PC-9 (cell line): ENCODE data around the gene NOS1AP. TPM values are rescaled to one million over a fixed set of nuclear protein-coding genes. Genes with fewer than 3 reads are reported as not detected.

Source experiments
- BruUV-seq: library from RNA; stranded (reverse); fragments of 400-500 nt; replicated peaks from 2 replicates; lab custom pipeline; 2021; lab: Mats Ljungman, UMichigan
- CTCF ChIA-PET: fragments of 300-600 bp; sonication (Branson Sonifier 250); formaldehyde crosslinking; loops from one replicate; lab custom pipeline; 2022; ENCODE audit warnings: antibody characterized with exemption; lab: Charles Lee
- POLR2A ChIA-PET: fragments of 300-600 bp; sonication (Branson Sonifier 250); formaldehyde crosslinking; loops from one replicate; lab custom pipeline; 2022; ENCODE audit warnings: antibody characterized with exemption; ENCODE audit not compliant: unreplicated experiment; lab: Charles Lee
- DNase-seq, 2 experiments: peaks; one replicate each; pipeline versions ENCODE4 v3.0.0 to v3.0.0-alpha.2; 2015 to 2022; ENCODE audit warnings: mixed read lengths in 1 of 2
- H2AFZ ChIP-seq: fragments of 200-600 bp; sonication (generic); 2 replicates; pipeline ENCODE4 v1.8.1; 2017; ENCODE audit warnings: antibody characterized with exemption
- H3F3A ChIP-seq: fragments of 200-600 bp; sonication (generic); 2 replicates; pipeline ENCODE4 v1.8.1; 2017; ENCODE audit warnings: antibody characterized with exemption, mild to moderate bottlenecking, low read depth; ENCODE audit not compliant: insufficient read depth
- H3K27ac ChIP-seq: fragments of 200-600 bp; sonication (generic); 2 replicates; pipeline ENCODE4 v1.6.1; 2016; ENCODE audit warnings: mixed run types
- H3K27me3 ChIP-seq: fragments of 200-600 bp; sonication (generic); 2 replicates; pipeline ENCODE4 v1.6.1; 2016; ENCODE audit warnings: low read depth, mixed run types; ENCODE audit not compliant: insufficient read depth
- H3K36me3 ChIP-seq: fragments of 200-600 bp; sonication (generic); 2 replicates; pipeline ENCODE4 v1.6.1; 2016; ENCODE audit warnings: low read depth, mixed run types
- H3K4me1 ChIP-seq: fragments of 200-600 bp; sonication (generic); replicated peaks from 2 replicates; pipeline ENCODE4 v1.6.1; 2016; ENCODE audit warnings: mixed run types; ENCODE audit not compliant: insufficient read depth
- H3K4me2 ChIP-seq: fragments of 200-600 bp; sonication (generic); 2 replicates; pipeline ENCODE4 v1.6.1; 2017; ENCODE audit warnings: mixed run types
- H3K4me3 ChIP-seq: fragments of 200-600 bp; sonication (generic); 2 replicates; pipeline ENCODE4 v1.6.1; 2016; ENCODE audit warnings: mixed run types
- H3K79me2 ChIP-seq: fragments of 200-600 bp; sonication (generic); 2 replicates; pipeline ENCODE4 v1.6.1; 2017; ENCODE audit warnings: low read depth, mixed run types
- H3K9me2 ChIP-seq: fragments of 200-600 bp; sonication (generic); 2 replicates; pipeline ENCODE4 v1.8.1; 2017; ENCODE audit warnings: mild to moderate bottlenecking; ENCODE audit not compliant: insufficient read depth
- H3K9me3 ChIP-seq: fragments of 200-600 bp; sonication (generic); 2 replicates; pipeline ENCODE4 v1.8.1; 2016; ENCODE audit warnings: low read depth; ENCODE audit not compliant: insufficient read depth
- H4K20me1 ChIP-seq: fragments of 200-600 bp; sonication (generic); 2 replicates; pipeline ENCODE4 v1.8.1; 2017; ENCODE audit not compliant: insufficient read depth
- CTCF ChIP-seq: fragments of 200-600 bp; sonication (generic); conservative IDR thresholded peaks from 2 replicates; pipeline ENCODE4 v1.6.1; 2017; ENCODE audit warnings: mixed run types, antibody characterized with exemption, mild to moderate bottlenecking, moderate library complexity
- EZH2 ChIP-seq: fragments of 200-600 bp; sonication (generic); IDR thresholded peaks from 2 replicates; pipeline ENCODE4 v1.8.0; 2017; ENCODE audit warnings: antibody characterized with exemption, low read depth
- intact Hi-C: fragments of 100-400 bp; cut with micrococcal nuclease; formaldehyde crosslinking; loops from one replicate; pipeline ENCODE4 v1.10.0; 2022; ENCODE audit not compliant: unreplicated experiment
- total RNA-seq: library from RNA; stranded (reverse); gene quantifications from 2 replicates; pipeline ENCODE4 v1.2.3, GENCODE V29; 2021

The NOS1AP gene
- total RNA-seq, 1 experiment from 2014 or later: 9.9 TPM

- H3K4me3 ChIP-seq: no peak overlapping the region
- ChIA-PET POLR2A (no interaction called here), CTCF (no interaction called here)
- H3K4me1 ChIP-seq: no peaks in the 10 kb centered on the region
- no peak for DNase-seq
- no peaks in the 10 kb centered on the region for H3K27me3 ChIP-seq
- no peaks in the 10 kb centered on the region for H3K9me2 ChIP-seq
- H3K4me2 ChIP-seq: no peak overlapping the region
- H3K9me3 ChIP-seq: no peaks in the 10 kb centered on the region
- intact Hi-C loops: no loop called here
- no peaks in the 10 kb centered on the region for H3F3A ChIP-seq
- no peaks in the 10 kb centered on the region for H3K79me2 ChIP-seq
- TF ChIP-seq CTCF (no peak), EZH2 (no peak)
- H4K20me1 ChIP-seq: no peaks in the 10 kb centered on the region
- peaks cover 11% of the 10 kb centered on the region; the same call in 1 of the 2 replicates for H3K36me3 ChIP-seq
- no peak overlapping the region for H3K27ac ChIP-seq
- BruUV-seq: no TSS peak
- H2AFZ ChIP-seq: no peak overlapping the region
These were observed 290.9 kb downstream of the NOS1AP start for GRCh38 chr1:162360237-162360873.

GRCh38 chr1:162360874-162361260, 291.4 kb downstream of the NOS1AP start:
- Histone ChIP-seq H3K4me3 (no peak overlapping the region), H3K9me3 (no peaks in the 10 kb centered on the region), H4K20me1 (no peaks in the 10 kb centered on the region), H2AFZ (no peak overlapping the region), H3K4me1 (no peaks in the 10 kb centered on the region), H3K9me2 (no peaks in the 10 kb centered on the region), H3F3A (no peaks in the 10 kb centered on the region), H3K4me2 (no peak overlapping the region), H3K79me2 (no peaks in the 10 kb centered on the region), H3K27me3 (no peaks in the 10 kb centered on the region), H3K27ac (no peak overlapping the region), H3K36me3 (peaks cover 11% of the 10 kb centered on the region; the same call in 1 of the 2 replicates)
- POLR2A ChIA-PET: no interaction called here
- CTCF ChIA-PET: no interaction called here
- intact Hi-C loops: no loop called here
- TF ChIP-seq EZH2 (no peak), CTCF (no peak)
- BruUV-seq: no TSS peak
- DNase-seq: no peak

- DNase-seq: no peak
- Histone ChIP-seq H3K36me3 (peaks cover 11% of the 10 kb centered on the region; the same call in 1 of the 2 replicates), H3K79me2 (no peaks in the 10 kb centered on the region), H3K9me3 (no peaks in the 10 kb centered on the region), H3K27ac (no peak overlapping the region), H3K27me3 (no peaks in the 10 kb centered on the region), H2AFZ (no peak overlapping the region), H3F3A (no peaks in the 10 kb centered on the region), H3K4me2 (no peak overlapping the region), H4K20me1 (no peaks in the 10 kb centered on the region), H3K4me3 (no peak overlapping the region), H3K9me2 (no peaks in the 10 kb centered on the region), H3K4me1 (no peaks in the 10 kb centered on the region)
- intact Hi-C loops: no loop called here
- ChIA-PET CTCF (no interaction called here), POLR2A (no interaction called here)
- no TSS peak for BruUV-seq
- TF ChIP-seq EZH2 (no peak), CTCF (no peak)
These were observed 291.9 kb downstream of the NOS1AP start for GRCh38 chr1:162361349-162361748.
